ENCODE results near the gene MMD2. TPM values are rescaled to one million over a fixed set of nuclear protein-coding genes. Genes with fewer than 3 reads are reported as not detected.

Gene MMD2
- total and polyA plus RNA-seq, 2 donors (not counting 1 experiment from before 2014, with no cell fraction given), result not detected

GRCh38 chr7:4999369-4999950 is 40.5 kb upstream of the MMD2 start:
- Histone ChIP-seq H3K4me3 (ENCODE audit: control extremely low read depth in 1 of 5, extremely low read depth in 1 of 5, insufficient read depth in 1 of 5, low read depth in 2 of 5, low read length in 4 of 5) (no peak overlapping the region), H3K79me2 (ENCODE audit: control insufficient read depth, insufficient read depth, low read length) (no peaks in the 10 kb centered on the region), H3K27ac (ENCODE audit: low read length in 2 of 2) (no peak overlapping the region), H3K9ac (ENCODE audit: low read length) (no peak overlapping the region), H3K4me2 (replicated peaks; ENCODE audit: low read depth, low read length, poor library complexity, severe bottlenecking) (no peak overlapping the region), H2AFZ (ENCODE audit: insufficient read depth, low read depth, low read length, poor library complexity, severe bottlenecking) (no peak overlapping the region), H3K4me1 (ENCODE audit: control insufficient read depth in 2 of 2, insufficient read depth in 2 of 2, low read length in 2 of 2) (no peaks in the 10 kb centered on the region), H3K9me3 (ENCODE audit: control extremely low read depth in 1 of 3, control insufficient read depth in 2 of 3, insufficient read depth in 1 of 3, low read length in 2 of 3) (no peaks in the 10 kb centered on the region), H3K27me3 (replicated peaks in 1 of 4; ENCODE audit: control extremely low read depth in 1 of 4, control insufficient read depth in 3 of 4, insufficient read depth in 4 of 4, low read length in 3 of 4) (no peaks in the 10 kb centered on the region), H4K20me1 (ENCODE audit: control insufficient read depth, insufficient read depth, low read length, poor library complexity, severe bottlenecking) (no peaks in the 10 kb centered on the region), H3K36me3 (replicated peaks in 1 of 2; ENCODE audit: control extremely low read depth in 1 of 2, control insufficient read depth in 1 of 2, extremely low read depth in 1 of 2, insufficient read depth in 2 of 2, low read length in 1 of 2) (peaks cover 0 to 28% of the 10 kb centered on the region in 2 experiments)
- WGBS (ENCODE audit: insufficient coverage), result 96% methylated on average over 5 of the region's 5 CpGs
- Mint-ChIP-seq H3K4me1 (no peaks in the 10 kb centered on the region), H3K9me3 (ENCODE audit: insufficient read depth) (no peaks in the 10 kb centered on the region), H3K27ac (no peak overlapping the region), H3K4me3 (no peak overlapping the region), H3K27me3 (no peaks in the 10 kb centered on the region)
- ChIA-PET CTCF (interaction anchor here (0.7 kb wide), 1 partner anchor 11 kb away, joined by 3 read pairs; no protein-coding TSS in a partner anchor), POLR2A (no interaction called here)
- ATAC-seq (ENCODE audit: low read depth), result no peak
- no peak for TF ChIP-seq CTCF (IDR thresholded peaks at IDR 0.05)
- TF ChIP-seq EZH2 (IDR thresholded peaks at IDR 0.05; ENCODE audit: borderline replicate concordance, insufficient read depth, low read depth, low read length, poor library complexity, severe bottlenecking), result no peak
- DNase-seq, result no peak
- intact Hi-C loops (cut with micrococcal nuclease), result no loop called here

- ATAC-seq (ENCODE audit: low read depth), result no peak
- Histone ChIP-seq H3K36me3 (replicated peaks in 1 of 2; ENCODE audit: control extremely low read depth in 1 of 2, control insufficient read depth in 1 of 2, extremely low read depth in 1 of 2, insufficient read depth in 2 of 2, low read length in 1 of 2) (peaks cover 0 to 33% of the 10 kb centered on the region in 2 experiments), H3K4me1 (ENCODE audit: control insufficient read depth in 2 of 2, insufficient read depth in 2 of 2, low read length in 2 of 2) (no peaks in the 10 kb centered on the region), H3K27ac (ENCODE audit: low read length in 2 of 2) (no peak overlapping the region), H3K9me3 (ENCODE audit: control extremely low read depth in 1 of 3, control insufficient read depth in 2 of 3, insufficient read depth in 1 of 3, low read length in 2 of 3) (no peaks in the 10 kb centered on the region), H3K4me3 (ENCODE audit: control extremely low read depth in 1 of 5, extremely low read depth in 1 of 5, insufficient read depth in 1 of 5, low read depth in 2 of 5, low read length in 4 of 5) (no peak overlapping the region), H3K79me2 (ENCODE audit: control insufficient read depth, insufficient read depth, low read length) (no peaks in the 10 kb centered on the region), H3K9ac (ENCODE audit: low read length) (no peak overlapping the region), H2AFZ (ENCODE audit: insufficient read depth, low read depth, low read length, poor library complexity, severe bottlenecking) (no peak overlapping the region), H3K4me2 (replicated peaks; ENCODE audit: low read depth, low read length, poor library complexity, severe bottlenecking) (no peak overlapping the region), H4K20me1 (ENCODE audit: control insufficient read depth, insufficient read depth, low read length, poor library complexity, severe bottlenecking) (no peaks in the 10 kb centered on the region), H3K27me3 (replicated peaks in 1 of 4; ENCODE audit: control extremely low read depth in 1 of 4, control insufficient read depth in 3 of 4, insufficient read depth in 4 of 4, low read length in 3 of 4) (no peaks in the 10 kb centered on the region)
- ChIA-PET CTCF (no interaction called here), POLR2A (no interaction called here)
- no peak overlapping the region for H3K27ac Mint-ChIP-seq
- H3K4me3 Mint-ChIP-seq, result no peak overlapping the region
- H3K27me3 Mint-ChIP-seq, result no peaks in the 10 kb centered on the region
- H3K4me1 Mint-ChIP-seq, result no peaks in the 10 kb centered on the region
- intact Hi-C loops (cut with micrococcal nuclease), result no loop called here
- DNase-seq, result no peak
- WGBS (ENCODE audit: insufficient coverage), result 95% methylated on average over 5 of the region's 7 CpGs
- TF ChIP-seq CTCF (IDR thresholded peaks at IDR 0.05) (no peak), EZH2 (IDR thresholded peaks at IDR 0.05; ENCODE audit: borderline replicate concordance, insufficient read depth, low read depth, low read length, poor library complexity, severe bottlenecking) (no peak)
- no peaks in the 10 kb centered on the region for H3K9me3 Mint-ChIP-seq (ENCODE audit: insufficient read depth)
These were observed 39.9 kb upstream of the MMD2 start for GRCh38 chr7:4998910-4999309.

Measured in B cell (primary cell).